Muscle layer of duodenum (tissue), 2 donors: Measurements from ENCODE around the gene XPO6.
A peak's percentile ranks its signal among the peaks of the same experiment; 100 is the strongest.
"Not testable (repeated sequence)": the region's sequence is repeated elsewhere in the genome, so short reads cannot be mapped to it uniquely, and the experiment has no call there.

Experiments
- H3K27ac ChIP-seq: one replicate; pipeline ENCODE4 v1.7.0; 2013; ENCODE audit warnings: mild to moderate bottlenecking, low read length
- H3K27me3 ChIP-seq: one replicate; pipeline ENCODE4 v1.7.0; 2013; ENCODE audit warnings: low read depth, mild to moderate bottlenecking, control low read depth, low read length
- H3K36me3 ChIP-seq, 2 donors: one replicate each; pipeline ENCODE4 v1.7.0; 2013; ENCODE audit warnings: low read length in 2 of 2, control low read depth in 1 of 2, mild to moderate bottlenecking in 1 of 2; ENCODE audit not compliant: insufficient read depth in 2 of 2, control insufficient read depth in 1 of 2
- H3K4me1 ChIP-seq, 2 donors: one replicate each; pipeline ENCODE4 v1.7.0; 2013; ENCODE audit warnings: low read length in 2 of 2, mild to moderate bottlenecking in 2 of 2, control low read depth in 1 of 2, moderate library complexity in 1 of 2; ENCODE audit not compliant: insufficient read depth in 2 of 2, control insufficient read depth in 1 of 2
- H3K4me3 ChIP-seq, 2 donors: one replicate each; pipeline ENCODE4 v1.7.0; 2013; ENCODE audit warnings: low read length in 2 of 2, low read depth in 1 of 2, mild to moderate bottlenecking in 1 of 2
- H3K9me3 ChIP-seq, 2 donors: one replicate each; pipeline ENCODE4 v1.7.0; 2013; ENCODE audit warnings: low read length in 2 of 2, control low read depth in 1 of 2, mild to moderate bottlenecking in 1 of 2; ENCODE audit not compliant: control insufficient read depth in 1 of 2
- donor health status: healthy.

The XPO6 gene, protein sequence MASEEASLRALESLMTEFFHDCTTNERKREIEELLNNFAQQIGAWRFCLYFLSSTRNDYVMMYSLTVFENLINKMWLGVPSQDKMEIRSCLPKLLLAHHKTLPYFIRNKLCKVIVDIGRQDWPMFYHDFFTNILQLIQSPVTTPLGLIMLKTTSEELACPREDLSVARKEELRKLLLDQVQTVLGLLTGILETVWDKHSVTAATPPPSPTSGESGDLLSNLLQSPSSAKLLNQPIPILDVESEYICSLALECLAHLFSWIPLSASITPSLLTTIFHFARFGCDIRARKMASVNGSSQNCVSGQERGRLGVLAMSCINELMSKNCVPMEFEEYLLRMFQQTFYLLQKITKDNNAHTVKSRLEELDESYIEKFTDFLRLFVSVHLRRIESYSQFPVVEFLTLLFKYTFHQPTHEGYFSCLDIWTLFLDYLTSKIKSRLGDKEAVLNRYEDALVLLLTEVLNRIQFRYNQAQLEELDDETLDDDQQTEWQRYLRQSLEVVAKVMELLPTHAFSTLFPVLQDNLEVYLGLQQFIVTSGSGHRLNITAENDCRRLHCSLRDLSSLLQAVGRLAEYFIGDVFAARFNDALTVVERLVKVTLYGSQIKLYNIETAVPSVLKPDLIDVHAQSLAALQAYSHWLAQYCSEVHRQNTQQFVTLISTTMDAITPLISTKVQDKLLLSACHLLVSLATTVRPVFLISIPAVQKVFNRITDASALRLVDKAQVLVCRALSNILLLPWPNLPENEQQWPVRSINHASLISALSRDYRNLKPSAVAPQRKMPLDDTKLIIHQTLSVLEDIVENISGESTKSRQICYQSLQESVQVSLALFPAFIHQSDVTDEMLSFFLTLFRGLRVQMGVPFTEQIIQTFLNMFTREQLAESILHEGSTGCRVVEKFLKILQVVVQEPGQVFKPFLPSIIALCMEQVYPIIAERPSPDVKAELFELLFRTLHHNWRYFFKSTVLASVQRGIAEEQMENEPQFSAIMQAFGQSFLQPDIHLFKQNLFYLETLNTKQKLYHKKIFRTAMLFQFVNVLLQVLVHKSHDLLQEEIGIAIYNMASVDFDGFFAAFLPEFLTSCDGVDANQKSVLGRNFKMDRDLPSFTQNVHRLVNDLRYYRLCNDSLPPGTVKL

DNA sequence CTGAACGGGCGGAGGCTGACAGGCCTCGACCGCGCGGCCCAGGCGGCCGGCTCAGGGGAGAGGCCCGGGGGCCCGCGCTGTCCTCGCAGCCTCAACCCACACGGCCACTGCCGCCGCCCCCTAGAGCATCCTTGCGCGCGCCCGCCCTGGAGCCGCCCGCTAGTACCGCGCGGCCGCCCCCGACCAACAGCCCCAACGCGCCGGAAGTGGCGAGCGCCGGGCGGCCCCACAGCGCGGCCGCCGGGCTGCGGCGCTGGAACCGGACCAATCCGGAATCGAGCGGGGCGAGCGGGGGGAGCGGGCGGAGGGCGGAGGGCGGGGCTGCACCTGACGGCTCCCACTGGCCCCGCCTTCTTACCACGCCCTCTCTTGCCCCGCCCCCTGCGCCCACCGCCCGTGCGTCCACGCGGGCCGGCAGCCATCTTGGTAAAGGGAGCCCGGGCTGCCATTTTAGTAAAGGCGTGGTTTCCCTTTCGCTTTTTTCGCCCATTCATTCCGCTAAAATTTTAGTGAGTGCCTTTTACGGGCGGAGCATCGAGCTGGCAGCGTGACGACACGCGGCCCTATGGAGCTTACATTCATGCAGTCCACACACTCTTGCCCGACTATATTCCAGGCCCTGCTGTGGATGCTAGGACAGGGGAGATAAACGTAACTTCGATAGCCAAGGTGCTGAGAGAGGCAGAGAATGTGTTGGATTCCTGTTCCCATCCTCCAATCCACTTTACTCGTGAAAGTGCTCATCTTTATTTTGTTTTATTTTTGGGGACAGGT is at the start of gene XPO6:
Gene XPO6 (minus strand): TSS at position 208 of the 774 bp plus-strand sequence. CDS start 597 bp downstream, outside the sequence.
- Histone ChIP-seq H3K27ac (peak within 1 kb of the TSS; percentile 58), H3K4me1 (peaks cover 0 to 14% of the 10 kb centered on the region in 2 donors), H3K27me3 (no peaks in the 10 kb centered on the region), H3K36me3 (peaks cover 3 to 12% of the 10 kb centered on the region in 2 donors), H3K4me3 (peak within 1 kb of the TSS; percentile 86 to 89), H3K9me3 (no peaks in the 10 kb centered on the region)

DNA sequence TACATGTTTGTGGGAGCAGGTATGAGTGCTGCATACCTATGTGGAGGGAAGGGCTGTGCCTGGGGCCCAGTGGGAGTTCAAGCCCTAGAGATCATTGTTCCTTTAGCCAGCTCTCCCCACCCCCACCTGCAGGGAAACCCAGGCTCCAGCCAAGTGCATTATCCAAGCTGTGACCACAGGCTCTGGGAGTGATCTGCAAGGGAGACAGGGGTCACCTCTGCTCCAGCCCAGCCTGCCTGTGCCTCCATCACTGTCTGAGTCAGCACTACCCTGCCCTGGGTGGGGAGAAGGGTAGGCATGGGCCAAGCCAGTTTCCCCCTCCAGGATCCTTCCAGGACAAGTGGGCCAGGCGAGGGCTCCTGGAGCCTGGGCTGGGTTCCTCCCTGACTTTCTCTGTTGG is 48.4 kb upstream of the XPO6 start:
- H3K4me3 ChIP-seq, result no peak overlapping the region
- H3K27me3 ChIP-seq, result peaks cover 5% of the 10 kb centered on the region
- H3K9me3 ChIP-seq, result no peaks in the 10 kb centered on the region
- H3K27ac ChIP-seq, result no peak overlapping the region
- peaks cover 0 to 12% of the 10 kb centered on the region in 2 donors for H3K4me1 ChIP-seq
- H3K36me3 ChIP-seq, result no peaks in the 10 kb centered on the region

DNA sequence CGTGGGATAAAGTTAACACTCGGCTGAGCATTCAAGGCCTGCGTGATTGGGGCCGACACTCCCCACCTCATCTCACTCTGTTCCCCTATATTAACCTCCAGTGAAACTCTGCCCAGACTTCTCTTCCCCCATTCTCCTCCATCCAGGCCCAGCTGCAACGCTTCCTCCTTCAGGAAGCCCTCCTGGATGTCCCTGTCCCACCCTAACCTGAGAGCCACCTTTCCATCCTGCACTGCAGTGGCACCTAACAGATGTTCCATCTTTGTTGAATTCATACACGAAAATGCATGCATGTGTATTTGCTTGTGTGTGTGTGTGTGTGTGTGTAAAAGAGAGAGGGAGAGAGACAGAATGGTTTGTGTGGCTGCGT is 48.0 kb upstream of the XPO6 start:
- Histone ChIP-seq H3K4me3 (no peak overlapping the region), H3K36me3 (no peaks in the 10 kb centered on the region), H3K27ac (no peak overlapping the region), H3K27me3 (peaks cover 5% of the 10 kb centered on the region), H3K4me1 (peaks cover 0 to 12% of the 10 kb centered on the region in 2 donors), H3K9me3 (no peaks in the 10 kb centered on the region)

DNA sequence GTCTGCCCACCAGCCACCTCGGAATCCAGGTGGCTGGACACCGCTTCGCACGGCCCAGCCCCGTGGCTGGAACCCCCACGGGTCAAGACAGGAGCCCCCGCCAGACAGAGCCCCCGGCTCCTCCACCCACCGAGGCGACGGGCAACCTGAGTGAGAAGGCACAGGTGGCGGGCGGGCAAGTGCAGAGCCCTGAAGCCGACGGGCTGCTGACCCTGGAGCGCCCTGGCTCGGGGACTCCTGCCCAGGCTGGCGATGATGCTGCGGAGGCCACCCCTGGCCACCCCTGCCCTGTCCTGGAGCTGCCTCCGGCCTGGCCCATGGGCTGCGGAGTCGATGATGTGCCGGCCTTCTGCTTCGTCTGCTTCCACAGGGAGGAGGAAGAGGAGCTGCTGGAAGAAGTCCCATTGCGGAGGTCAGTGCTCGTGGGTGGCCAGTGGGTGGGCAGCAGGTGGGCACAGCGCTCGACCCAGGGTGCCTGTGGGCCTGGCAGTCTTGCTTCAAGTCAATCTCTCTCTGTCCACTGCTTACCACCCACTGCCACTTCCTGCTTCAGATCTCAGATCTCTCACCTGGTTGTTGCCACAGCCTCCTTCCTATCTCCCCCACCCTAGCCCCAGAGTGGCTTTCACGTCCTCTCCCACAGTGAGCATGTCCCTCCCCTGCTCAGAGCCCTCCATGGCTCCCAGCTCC is 47.5 kb upstream of the XPO6 start:
- no peaks in the 10 kb centered on the region for H3K9me3 ChIP-seq
- H3K4me3 ChIP-seq, result peak overlapping the region in 1 of 2 donors; percentile 41

DNA sequence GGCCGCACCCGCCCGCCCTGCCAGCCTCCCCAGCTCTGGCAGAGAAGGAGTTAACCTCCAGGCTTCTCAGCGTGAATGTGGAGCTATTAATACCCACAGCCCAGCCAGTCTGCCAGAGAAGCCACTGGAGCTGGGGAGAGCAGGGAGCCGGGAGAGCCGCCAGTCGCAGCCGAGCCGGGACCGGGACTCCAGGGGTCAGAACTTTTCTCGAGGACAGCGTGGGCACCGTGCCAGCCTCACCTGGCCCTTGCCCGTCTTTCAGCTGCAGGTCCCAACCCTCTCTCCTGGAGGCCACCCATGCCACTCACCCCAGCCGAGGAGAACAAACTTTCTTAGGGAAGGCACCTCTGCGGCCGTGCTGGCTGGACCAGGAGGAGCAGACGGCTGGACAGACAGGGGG is 46.8 kb upstream of the XPO6 start:
- Histone ChIP-seq H3K27ac (no peak overlapping the region), H3K27me3 (peaks cover 5% of the 10 kb centered on the region), H3K9me3 (no peaks in the 10 kb centered on the region), H3K36me3 (no peaks in the 10 kb centered on the region), H3K4me1 (peaks cover 0 to 12% of the 10 kb centered on the region in 2 donors), H3K4me3 (peak overlapping the region in 1 of 2 donors; percentile 41)

More for the DNA sequence above, 47.5 kb upstream of the XPO6 start:
- Histone ChIP-seq H3K36me3 (no peaks in the 10 kb centered on the region), H3K4me1 (peaks cover 0 to 12% of the 10 kb centered on the region in 2 donors), H3K27me3 (peaks cover 5% of the 10 kb centered on the region), H3K27ac (no peak overlapping the region)

DNA sequence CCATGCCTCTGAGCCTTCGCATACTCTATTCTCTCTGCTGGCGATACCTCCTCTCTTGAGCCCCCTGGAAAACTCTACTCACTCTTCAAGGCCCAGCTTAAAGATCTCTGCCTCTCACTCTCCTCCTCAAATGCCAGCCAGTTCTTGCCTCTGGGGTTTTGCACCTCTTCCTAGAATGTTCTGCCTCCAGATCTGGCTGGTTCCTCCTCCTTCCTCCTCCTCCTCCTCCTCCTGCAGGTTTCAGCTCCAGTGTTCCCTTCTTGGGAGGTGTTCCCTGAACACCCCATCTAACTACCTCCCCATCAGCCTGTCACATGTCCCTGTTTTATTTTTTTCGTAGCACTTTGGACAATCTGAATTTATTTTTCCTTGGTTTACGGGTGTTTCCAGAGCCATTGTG is 45.5 kb upstream of the XPO6 start:
- H3K9me3 ChIP-seq, result no peaks in the 10 kb centered on the region
- peaks cover 5% of the 10 kb centered on the region for H3K27me3 ChIP-seq
- no peak overlapping the region for H3K27ac ChIP-seq
- no peaks in the 10 kb centered on the region for H3K36me3 ChIP-seq
- H3K4me3 ChIP-seq, result no peak overlapping the region
- H3K4me1 ChIP-seq, result peaks cover 0 to 12% of the 10 kb centered on the region in 2 donors

DNA sequence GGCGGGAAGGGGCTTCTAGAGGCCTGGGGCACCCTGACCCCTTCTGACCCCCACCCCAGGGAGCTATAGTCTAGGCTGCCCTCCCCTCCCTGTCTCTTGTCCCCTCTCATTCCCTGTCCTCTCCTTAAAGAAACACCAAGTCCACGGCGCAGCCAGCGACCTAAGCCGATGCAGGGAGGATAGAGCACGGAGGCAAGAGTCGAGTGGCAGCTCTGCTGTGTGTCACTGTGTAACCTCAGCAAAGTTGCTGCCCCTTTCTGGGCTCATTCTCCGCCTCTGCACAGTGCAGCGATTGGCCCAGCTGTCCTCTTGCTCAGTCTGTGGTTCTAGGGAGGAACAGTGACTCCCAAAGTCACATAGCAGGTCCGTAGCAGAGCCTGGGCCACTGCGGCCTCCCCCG is 44.1 kb upstream of the XPO6 start:
- Histone ChIP-seq H3K4me3 (no peak overlapping the region), H3K27me3 (no peaks in the 10 kb centered on the region), H3K27ac (no peak overlapping the region)

DNA sequence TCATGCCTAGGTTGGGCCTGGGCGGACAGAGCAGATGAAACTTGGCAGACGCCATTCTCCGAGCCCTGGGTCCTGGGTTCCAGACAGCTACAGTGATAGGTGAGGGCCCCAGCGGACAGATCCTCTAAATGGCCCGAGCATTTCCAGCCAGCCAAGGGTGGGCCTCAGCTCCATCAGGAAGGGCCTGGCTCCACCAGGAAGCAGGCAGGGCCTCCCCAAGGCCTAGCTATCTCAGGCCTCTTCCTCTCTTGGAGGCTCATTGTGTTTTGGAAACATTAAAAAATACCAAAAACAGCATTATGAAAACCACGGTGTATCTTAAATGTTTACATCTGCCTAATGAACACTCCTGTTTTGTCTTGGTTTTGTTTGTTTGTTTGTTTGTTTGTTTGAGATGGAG is 42.4 kb upstream of the XPO6 start:
- H3K27ac ChIP-seq, result no peak overlapping the region
- H3K36me3 ChIP-seq, result no peaks in the 10 kb centered on the region
- no peaks in the 10 kb centered on the region for H3K9me3 ChIP-seq
- no peaks in the 10 kb centered on the region for H3K27me3 ChIP-seq
- peaks cover 0 to 11% of the 10 kb centered on the region in 2 donors for H3K4me1 ChIP-seq
- H3K4me3 ChIP-seq, result no peak overlapping the region

More for the DNA sequence above, 44.1 kb upstream of the XPO6 start:
- peaks cover 0 to 12% of the 10 kb centered on the region in 2 donors for H3K4me1 ChIP-seq
- H3K36me3 ChIP-seq, result no peaks in the 10 kb centered on the region
- no peaks in the 10 kb centered on the region for H3K9me3 ChIP-seq

DNA sequence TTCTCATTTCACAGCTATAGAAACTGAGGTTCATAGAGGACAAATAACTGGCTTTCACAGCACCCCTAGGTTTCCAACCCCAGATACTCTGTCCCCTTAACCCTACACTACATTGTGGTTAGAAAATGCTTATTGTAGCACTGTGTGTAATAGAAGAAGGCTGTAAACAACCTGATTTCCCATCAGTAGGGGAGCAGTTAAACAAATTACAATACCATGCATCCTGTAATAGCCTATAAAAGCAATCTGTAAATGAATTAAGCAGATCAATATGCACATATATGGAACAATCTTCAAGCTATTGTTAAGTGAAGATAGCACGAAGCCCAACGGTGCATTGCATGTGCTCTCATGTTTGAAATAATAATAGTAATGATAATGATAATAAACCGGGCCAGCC is 39.2 kb upstream of the XPO6 start:
- H3K27me3 ChIP-seq, result no peaks in the 10 kb centered on the region
- no peaks in the 10 kb centered on the region for H3K36me3 ChIP-seq
- H3K9me3 ChIP-seq, result no peaks in the 10 kb centered on the region
- no peaks in the 10 kb centered on the region for H3K4me1 ChIP-seq
- no peak overlapping the region for H3K4me3 ChIP-seq
- no peak overlapping the region for H3K27ac ChIP-seq

DNA sequence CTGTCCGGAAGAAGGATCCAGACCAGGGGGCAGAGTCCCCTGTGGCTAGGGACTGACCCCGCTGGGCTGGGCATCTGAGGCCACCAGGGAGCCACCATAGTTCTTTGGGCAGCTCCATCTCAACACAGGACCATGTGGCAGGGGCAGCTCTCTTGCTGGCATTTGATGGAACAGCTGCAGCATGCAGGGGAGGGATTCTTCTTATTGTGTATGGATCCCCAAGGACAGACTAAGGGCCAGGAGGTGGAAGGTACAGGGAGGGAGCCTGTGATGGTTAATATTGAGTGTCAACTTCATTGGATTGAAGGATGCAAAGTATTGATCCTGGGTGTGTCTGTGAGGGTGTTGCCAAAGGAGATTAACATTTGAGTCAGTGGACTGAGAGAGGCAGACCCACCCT is 37.7 kb upstream of the XPO6 start:
- not testable (repeated sequence) for H3K27ac ChIP-seq, H3K9me3 ChIP-seq, H3K4me1 ChIP-seq, H3K4me3 ChIP-seq, H3K27me3 ChIP-seq, H3K36me3 ChIP-seq
